Measurements from ENCODE around the gene NUBPL.

GRCh38 chr14:31740688-31741087 lies 179.5 kb downstream of the NUBPL start:
- no peak for TF ChIP-seq CTCF (IDR thresholded peaks at IDR 0.05)
- no peak for TF ChIP-seq POLR2A (IDR thresholded peaks at IDR 0.05)

Measured in lower leg skin (tissue), 3 donors.